ENCODE measurements around the gene KANSL1. TPM values are rescaled to one million over a fixed set of nuclear protein-coding genes. Genes with fewer than 3 reads are reported as not detected.

Gene KANSL1
- total and polyA plus RNA-seq, 9 donors: 30.4 to 107 (median 77.7) TPM

- no peak for DNase-seq
- 82 to 93% (median 88%) methylated on average over 4 of the region's 4 CpGs for WGBS, 3 donors
- Histone ChIP-seq H3K9me3 (no peaks in the 10 kb centered on the region), H3K4me3 (no peak overlapping the region), H3K4me1 (ENCODE audit: insufficient read depth) (no peaks in the 10 kb centered on the region), H3K27me3 (no peaks in the 10 kb centered on the region), H3K27ac (no peak overlapping the region), H3K36me3 (no peaks in the 10 kb centered on the region)
- intact Hi-C loops (cut with DNase I): no loop called here
- no peak for TF ChIP-seq EP300 (IDR thresholded peaks at IDR 0.05)
- TF ChIP-seq POLR2A (IDR thresholded peaks at IDR 0.05): no peak
- no peak for TF ChIP-seq CTCF (IDR thresholded peaks at IDR 0.05)
Measured at GRCh38 chr17:45986056-45986455, 207.2 kb downstream of the KANSL1 start.

- Histone ChIP-seq H3K36me3 (no peaks in the 10 kb centered on the region), H3K27me3 (no peaks in the 10 kb centered on the region), H3K4me1 (ENCODE audit: insufficient read depth) (no peaks in the 10 kb centered on the region), H3K9me3 (no peaks in the 10 kb centered on the region), H3K4me3 (no peak overlapping the region), H3K27ac (no peak overlapping the region)
- TF ChIP-seq EP300 (IDR thresholded peaks at IDR 0.05) (no peak), CTCF (IDR thresholded peaks at IDR 0.05) (no peak), POLR2A (IDR thresholded peaks at IDR 0.05) (no peak)
- 73 to 85% (median 83%) methylated on average over 4 of the region's 4 CpGs for WGBS, 3 donors
- no peak for DNase-seq
- intact Hi-C loops (cut with DNase I): no loop called here
Measured at GRCh38 chr17:45985447-45985846, 207.8 kb downstream of the KANSL1 start.

GRCh38 chr17:45984368-45984767 lies 208.9 kb downstream of the KANSL1 start:
- Histone ChIP-seq H3K4me3 (no peak overlapping the region), H3K27me3 (no peaks in the 10 kb centered on the region), H3K9me3 (no peaks in the 10 kb centered on the region), H3K27ac (no peak overlapping the region), H3K4me1 (ENCODE audit: insufficient read depth) (no peaks in the 10 kb centered on the region), H3K36me3 (no peaks in the 10 kb centered on the region)
- 82 to 93% (median 92%) methylated on average over 5 of the region's 5 CpGs for WGBS, 3 donors
- no peak for TF ChIP-seq EP300 (IDR thresholded peaks at IDR 0.05)
- no peak for TF ChIP-seq POLR2A (IDR thresholded peaks at IDR 0.05)
- no peak for TF ChIP-seq CTCF (IDR thresholded peaks at IDR 0.05)
- intact Hi-C loops (cut with DNase I): no loop called here
- DNase-seq: no peak

DNA sequence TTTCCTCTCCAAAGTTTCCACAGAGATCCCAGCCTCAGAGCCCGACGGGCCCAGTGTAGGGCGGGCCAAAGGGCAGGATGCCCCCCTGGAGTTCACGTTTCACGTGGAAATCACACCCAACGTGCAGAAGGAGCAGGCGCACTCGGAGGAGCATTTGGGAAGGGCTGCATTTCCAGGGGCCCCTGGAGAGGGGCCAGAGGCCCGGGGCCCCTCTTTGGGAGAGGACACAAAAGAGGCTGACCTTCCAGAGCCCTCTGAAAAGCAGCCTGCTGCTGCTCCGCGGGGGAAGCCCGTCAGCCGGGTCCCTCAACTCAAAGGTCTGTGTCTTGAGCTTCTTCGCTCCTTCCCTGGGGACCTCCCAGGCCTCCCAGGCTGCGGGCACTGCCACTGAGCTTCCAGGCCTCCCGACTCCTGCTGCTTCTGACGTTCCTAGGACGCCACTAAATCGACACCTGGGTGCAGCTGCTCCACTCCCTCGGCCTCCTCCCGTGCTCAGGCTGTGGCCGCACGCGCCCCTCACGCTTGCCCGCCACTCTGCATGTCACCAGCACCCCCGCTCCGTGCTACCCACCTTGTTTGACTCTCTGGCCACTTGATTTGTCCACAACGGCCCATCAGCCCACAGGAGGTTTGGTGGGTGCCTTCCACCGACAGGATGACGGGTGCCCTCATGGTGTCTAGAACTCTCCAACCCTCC lies 209.5 kb downstream of the KANSL1 start:
- H3K4me3 ChIP-seq: no peak overlapping the region
- WGBS, 3 donors: 69 to 75% (median 72%) methylated on average over 29 to 31 of the region's 31 CpGs
- DNase-seq: no peak
- no peak for TF ChIP-seq CTCF (IDR thresholded peaks at IDR 0.05)
- no peak for TF ChIP-seq POLR2A (IDR thresholded peaks at IDR 0.05)
- no peak for TF ChIP-seq EP300 (IDR thresholded peaks at IDR 0.05)
- no peak overlapping the region for H3K27ac ChIP-seq
- H3K27me3 ChIP-seq: no peaks in the 10 kb centered on the region
- intact Hi-C loops (cut with DNase I): no loop called here
- H3K36me3 ChIP-seq: no peaks in the 10 kb centered on the region
- no peaks in the 10 kb centered on the region for H3K4me1 ChIP-seq (ENCODE audit: insufficient read depth)
- no peaks in the 10 kb centered on the region for H3K9me3 ChIP-seq
